HG02610 (cell line): ENCODE results near the gene ERF.
A peak's percentile ranks its signal among the peaks of the same experiment; 100 is the strongest.

Source experiments
- ATAC-seq: cut with Tn5 transposase; IDR thresholded peaks from one replicate; pipeline ENCODE4 v1.9.1; 2021; ENCODE audit warnings: mild to moderate bottlenecking, moderate library complexity; ENCODE audit not compliant: unreplicated experiment

The ERF gene

DNA sequence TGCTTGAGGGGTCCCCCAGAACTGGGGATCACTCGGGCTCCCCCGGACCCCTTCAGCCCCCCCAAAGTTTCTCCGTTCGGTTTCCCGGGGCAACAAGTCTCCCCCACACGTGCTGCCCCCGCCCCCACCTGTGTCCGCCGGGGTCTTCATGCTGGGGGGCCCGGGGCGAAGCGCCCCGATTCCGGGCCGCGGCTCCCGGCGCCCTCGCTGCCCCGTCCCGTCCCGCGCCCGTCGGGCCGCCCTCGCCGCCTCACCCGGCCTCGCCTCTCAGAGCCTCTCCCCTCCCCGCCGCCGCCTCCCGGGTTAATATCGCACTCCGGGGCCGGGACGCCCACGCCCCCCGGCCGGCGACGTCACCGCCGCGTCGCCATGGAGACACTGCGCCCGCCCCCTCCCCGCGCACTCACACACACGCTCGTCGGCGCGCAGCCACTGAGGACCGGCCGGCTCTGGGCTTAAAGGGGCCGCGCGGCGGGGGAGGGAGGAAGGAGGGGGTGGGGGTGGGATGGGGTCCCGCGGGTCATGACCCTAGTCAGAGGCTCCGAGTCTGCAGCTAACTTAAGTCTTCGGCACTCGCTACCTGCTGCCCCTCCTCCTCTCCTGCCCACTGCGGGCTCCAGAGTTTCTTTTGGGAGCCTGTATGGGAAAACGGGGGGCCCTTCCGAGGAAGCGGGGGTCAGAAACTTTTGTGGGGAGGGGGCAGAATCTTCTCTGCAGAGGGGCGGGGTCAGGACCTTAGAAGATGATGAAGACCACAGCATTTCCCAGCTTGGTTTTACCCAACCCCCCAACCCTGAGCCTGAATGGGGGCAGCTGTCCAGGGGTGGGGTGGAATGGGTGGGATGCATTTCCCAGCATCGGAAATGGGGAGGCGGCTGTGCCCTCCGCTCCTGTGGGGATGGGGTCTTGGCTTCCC is at the start of gene ERF:
ERF (minus strand) TSS at position 279 of the 916 bp plus-strand sequence; CDS start at position 150, 129 bp downstream.
- peak; percentile 63 for ATAC-seq

DNA sequence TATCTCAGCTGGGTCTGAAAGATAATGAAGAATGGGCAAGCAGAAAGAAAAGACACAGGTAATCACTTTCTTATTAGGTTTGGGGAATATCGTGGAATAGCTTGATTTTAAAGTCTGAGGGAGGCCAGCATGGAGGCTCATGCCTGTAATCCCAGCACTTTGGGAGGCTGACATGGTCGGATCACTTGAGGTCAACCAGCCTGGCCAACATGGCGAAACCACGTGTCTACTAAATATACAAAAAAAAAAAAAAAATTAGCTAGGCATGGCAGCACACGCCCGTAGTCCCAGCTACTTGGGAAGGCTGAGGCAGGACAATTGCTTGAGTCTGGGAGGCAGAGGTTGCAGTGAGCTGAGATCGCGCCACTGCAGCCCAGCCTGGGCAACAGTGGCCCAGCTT is 48.9 kb upstream of the ERF start:
- no peak for ATAC-seq

DNA sequence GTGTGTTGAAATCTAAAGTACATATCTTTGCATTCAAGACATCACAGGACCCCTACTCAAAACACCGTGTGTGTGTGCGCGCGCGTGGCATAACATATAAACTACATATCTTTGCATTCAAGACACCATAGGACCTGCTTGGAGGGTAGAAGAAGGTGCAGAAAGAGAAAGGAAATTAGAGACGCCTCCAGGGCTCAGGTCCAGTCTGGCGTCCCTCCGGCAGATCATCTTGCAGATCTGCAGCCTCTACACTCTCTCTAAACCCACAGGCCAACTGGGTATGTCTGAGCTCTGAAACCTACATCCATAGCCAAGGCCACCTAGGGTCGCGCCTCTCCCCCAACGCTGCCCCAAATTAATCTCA is 48.2 kb upstream of the ERF start:
- ATAC-seq, result no peak

DNA sequence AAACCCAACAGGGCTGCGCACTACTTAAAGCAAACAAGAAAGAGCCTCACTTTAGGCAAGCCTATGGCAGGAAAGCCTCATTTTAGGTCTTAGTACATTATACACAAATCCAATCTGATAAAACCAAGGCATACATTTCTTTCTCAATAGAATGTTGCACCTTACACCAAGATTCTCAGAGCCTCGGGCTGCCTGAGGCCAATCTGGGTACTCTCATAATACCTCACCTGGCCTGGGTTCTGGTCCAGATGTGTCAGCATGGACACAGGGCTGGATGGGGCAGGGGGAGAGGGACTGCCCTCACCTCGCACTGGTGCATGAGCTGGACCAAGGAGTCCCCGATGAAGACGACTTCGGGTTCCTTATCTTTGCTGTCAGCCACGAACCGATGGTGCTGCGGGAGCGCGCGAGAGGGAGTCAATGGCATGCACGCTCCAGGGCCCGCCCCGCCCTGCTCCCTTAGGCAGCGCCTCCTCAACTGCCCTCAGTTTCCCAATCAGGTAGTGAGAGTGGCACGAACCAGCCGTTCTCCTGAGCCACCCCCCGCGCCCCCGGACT is 46.8 kb upstream of the ERF start, which contains the start of gene PRR19:
PRR19 (plus strand) TSS at position 487 of the 558 bp plus-strand sequence. CDS start 7,453 bp downstream, outside the sequence.
- ATAC-seq, result no peak

DNA sequence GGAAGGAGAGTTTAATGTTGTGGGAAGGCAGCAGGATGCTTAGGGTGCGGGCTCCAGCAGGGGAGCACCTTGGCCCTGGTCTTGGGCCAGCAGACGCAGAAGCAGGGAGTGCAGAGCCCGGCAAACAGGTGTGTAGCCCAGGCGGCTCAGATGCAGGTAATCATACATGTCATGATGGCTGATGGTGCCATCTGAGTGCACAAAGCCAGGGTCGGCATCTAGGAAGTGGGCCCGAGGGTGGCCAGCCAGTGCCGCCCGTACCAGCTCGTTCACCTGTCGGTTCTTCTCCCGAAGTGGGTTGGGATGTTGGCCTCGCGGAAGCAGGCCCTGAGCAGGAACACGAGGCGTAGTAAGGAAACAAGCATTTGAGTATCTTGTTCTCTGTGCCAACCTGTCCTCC is 42.1 kb upstream of the ERF start:
- ATAC-seq, result no peak

DNA sequence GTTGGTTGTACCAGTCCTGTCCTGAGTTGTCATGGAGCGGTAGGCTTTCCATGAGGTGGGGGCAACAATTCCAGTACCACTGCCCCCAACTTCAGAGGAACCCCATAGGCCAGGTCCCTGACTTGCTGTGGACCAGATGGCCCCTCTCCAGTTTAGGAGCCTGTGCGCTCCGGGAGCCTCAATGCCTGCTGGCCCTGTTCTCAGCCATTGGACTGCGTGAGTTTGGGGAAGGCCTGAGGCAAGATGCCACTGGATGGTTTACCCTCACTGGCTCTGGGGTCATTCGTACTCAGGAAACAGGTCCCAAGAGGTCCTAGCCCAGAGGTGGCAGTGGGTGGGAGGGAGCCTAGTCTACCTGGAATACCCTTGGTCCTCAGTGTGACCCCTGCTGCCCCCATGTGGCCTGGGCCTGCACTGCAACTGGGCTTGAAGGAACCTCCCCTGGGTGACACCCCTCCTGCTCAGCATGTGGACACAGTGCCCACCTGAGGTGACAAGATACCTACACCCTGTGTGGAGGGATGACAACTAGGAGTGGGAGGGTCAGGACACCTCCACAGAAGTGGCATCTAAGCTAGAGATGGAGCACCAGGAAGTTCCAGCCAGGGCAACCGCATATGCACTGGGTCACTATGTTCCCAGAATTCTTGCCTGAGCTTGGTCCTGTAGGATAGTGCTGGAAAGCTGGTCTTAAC is 41.0 kb upstream of the ERF start:
- ATAC-seq, result no peak

DNA sequence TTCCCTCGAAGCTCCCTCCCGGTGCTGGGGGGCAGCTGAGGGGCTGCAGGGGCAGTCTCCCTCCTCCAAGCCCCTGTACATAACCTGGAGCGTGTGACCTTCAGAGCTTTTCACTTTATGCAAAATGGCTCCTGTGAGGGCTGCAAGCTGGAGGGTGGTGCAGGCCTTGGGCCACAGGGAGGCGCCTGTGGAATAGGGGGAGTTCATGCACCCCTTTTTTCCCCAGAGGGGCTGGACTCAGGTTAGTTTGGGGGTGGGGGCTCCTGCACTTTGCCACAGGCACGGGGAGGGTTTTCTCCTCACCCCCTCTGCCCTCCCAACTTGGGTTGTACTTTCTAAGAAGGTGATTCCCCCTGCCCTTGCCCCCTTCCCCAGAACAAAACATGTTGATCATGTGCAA is 40.4 kb upstream of the ERF start:
- no peak for ATAC-seq

DNA sequence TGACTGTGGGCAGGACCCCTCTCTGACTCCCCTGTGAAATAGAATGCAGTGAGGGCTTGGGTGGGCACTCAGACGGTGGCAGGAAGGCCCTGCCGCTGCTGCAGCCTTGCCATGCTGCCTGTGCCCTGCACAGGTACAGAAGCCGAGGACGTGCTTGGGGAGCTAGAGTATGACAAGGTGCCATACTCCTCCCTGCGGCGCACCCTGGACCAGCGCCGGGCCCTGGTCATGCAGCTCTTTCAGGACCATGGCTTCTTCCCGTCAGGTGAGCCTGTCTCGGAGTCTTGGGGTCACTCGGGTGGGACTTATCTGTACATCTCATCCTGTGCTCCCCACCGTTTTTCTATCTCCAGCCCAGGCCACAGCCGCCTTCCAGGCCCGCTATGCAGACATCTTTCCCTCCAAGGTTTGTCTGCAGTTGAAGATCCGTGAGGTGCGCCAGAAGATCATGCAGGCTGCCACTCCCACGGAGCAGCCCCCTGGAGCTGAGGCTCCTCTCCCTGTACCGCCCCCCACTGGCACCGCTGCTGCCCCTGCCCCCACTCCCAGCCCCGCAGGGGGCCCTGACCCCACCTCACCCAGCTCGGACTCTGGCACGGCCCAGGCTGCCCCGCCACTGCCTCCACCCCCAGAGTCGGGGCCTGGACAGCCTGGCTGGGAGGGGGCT is 39.7 kb upstream of the ERF start:
- no peak for ATAC-seq

DNA sequence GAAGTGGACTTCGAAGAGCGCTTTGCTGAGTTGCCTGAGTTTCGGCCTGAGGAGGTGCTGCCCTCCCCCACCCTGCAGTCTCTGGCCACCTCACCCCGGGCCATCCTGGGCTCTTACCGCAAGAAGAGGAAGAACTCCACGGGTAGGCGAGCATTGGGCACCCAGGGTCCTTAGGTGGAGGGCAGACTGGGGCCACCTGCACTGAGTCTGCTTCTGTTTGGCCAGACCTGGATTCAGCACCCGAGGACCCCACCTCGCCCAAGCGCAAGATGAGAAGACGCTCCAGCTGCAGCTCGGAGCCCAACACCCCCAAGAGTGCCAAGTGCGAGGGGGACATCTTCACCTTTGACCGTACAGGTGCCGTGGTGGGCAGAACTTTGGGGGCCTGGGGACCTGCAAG is 39.0 kb upstream of the ERF start:
- no peak for ATAC-seq

DNA sequence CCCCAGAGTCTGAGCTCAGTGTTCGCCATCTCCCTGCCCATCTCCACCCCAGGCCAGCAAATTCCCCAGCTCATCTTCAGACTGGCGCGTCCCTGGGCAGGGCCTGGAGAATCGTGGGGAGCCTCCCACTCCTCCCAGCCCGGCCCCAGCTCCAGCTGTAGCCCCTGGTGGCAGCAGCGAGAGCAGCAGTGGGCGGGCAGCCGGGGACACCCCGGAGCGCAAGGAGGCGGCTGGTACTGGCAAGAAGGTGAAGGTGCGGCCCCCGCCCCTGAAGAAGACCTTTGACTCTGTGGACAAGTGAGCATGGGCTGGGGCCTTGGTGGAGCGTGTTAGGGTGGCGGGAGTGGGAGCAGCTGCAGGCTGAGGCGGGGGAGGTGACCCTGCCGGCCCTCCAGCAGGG is 38.6 kb upstream of the ERF start:
- ATAC-seq, result no peak

DNA sequence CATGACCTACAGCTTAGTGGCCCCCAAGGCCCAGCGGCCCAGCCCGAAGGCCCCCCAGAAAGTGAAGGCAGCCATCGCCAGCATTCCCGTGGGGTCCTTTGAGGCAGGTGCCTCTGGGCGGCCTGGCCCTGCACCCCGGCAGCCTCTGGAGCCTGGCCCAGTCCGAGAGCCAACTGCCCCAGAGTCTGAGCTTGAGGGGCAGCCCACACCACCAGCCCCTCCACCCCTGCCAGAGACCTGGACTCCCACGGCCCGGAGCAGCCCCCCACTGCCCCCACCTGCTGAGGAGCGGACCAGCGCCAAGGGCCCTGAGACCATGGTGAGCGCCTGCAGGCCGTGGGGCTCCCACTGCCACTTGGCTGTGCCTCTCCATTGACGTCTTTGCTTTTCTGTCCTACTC is 38.0 kb upstream of the ERF start:
- ATAC-seq, result no peak

DNA sequence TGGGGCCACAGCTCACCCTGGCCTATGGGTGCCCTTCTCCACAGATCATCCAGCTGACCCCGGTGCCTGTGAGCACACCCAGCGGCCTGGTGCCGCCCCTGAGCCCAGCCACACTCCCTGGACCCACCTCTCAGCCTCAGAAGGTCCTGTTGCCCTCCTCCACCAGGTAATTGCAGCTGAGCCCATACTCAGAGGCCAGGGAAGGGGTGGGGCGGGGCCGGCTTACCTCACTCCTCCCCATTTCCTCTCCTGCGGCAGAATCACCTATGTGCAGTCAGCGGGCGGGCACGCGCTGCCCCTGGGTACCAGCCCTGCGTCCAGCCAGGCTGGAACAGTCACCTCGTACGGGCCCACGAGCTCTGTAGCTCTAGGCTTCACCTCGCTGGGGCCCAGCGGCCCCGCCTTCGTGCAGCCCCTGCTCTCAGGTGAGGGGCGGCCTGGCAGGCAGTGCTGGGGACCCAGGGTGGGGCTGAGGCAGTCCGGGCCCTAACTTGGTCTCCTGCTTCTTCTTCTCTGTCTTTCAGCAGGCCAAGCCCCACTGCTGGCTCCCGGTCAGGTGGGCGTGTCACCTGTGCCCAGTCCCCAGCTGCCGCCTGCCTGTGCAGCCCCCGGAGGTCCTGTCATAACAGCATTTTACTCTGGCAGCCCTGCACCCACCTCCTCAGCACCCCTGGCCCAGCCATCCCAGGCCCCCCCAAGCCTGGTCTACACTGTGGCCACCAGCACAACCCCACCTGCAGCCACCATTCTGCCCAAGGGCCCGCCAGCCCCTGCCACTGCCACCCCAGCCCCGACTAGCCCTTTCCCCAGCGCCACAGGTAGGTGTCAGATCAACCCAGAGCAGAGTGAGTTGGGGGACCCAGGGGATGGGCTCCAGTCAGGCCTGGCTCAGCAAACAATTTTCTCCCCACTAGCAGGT is 37.4 kb upstream of the ERF start:
- no peak for ATAC-seq

DNA sequence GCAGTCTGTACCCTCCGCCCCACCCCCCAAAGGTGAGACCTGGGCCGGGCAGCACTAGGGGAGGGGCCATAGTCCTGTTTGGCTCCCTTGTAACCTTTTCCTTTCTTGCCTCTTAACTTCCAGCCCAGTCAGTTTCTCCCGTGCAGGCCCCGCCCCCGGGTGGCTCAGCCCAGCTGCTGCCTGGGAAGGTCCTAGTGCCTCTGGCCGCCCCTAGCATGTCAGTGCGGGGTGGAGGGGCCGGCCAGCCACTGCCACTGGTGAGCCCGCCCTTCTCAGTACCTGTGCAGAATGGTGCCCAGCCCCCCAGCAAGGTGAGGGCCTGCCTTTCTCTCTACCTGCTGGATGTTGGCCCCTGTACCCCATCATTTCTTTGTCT is 36.5 kb upstream of the ERF start:
- ATAC-seq, result no peak

DNA sequence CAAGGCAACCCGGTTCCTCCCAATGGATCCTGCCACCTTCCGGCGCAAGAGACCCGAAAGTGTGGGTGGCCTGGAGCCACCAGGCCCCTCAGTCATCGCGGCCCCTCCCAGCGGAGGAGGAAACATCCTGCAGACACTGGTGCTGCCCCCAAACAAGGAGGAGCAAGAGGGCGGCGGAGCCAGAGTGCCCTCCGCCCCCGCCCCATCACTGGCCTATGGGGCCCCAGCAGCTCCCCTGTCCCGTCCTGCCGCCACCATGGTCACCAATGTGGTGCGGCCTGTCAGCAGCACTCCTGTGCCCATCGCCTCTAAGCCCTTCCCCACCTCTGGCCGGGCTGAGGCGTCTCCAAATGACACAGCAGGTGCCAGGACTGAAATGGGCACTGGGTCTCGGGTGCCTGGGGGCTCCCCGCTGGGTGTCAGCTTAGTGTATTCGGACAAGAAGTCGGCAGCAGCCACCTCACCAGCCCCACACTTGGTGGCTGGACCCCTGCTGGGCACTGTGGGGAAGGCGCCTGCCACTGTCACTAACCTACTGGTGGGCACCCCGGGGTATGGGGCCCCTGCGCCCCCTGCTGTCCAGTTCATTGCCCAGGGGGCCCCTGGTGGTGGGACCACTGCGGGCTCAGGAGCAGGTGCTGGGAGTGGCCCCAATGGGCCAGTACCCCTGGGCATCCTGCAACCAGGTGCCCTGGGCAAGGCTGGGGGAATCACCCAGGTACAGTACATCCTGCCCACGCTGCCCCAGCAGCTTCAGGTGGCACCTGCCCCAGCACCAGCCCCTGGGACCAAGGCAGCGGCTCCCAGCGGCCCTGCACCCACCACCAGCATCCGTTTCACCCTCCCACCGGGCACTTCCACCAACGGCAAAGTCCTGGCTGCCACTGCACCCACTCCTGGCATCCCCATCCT is 35.9 kb upstream of the ERF start:
- no peak for ATAC-seq

DNA sequence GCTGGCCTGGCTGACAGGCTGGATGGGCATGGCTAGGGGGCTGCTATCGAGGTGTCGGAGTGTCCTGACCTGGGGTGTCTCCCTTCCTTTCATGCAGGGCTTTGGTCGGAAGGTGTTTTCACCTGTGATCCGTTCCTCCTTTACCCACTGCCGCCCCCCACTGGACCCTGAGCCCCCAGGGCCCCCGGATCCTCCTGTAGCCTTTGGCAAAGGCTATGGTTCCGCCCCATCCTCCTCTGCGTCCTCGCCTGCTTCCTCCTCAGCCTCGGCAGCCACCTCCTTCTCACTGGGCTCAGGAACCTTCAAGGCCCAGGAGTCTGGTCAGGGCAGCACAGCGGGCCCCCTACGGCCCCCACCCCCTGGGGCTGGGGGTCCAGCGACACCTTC is 35.2 kb upstream of the ERF start:
- ATAC-seq, result no peak

DNA sequence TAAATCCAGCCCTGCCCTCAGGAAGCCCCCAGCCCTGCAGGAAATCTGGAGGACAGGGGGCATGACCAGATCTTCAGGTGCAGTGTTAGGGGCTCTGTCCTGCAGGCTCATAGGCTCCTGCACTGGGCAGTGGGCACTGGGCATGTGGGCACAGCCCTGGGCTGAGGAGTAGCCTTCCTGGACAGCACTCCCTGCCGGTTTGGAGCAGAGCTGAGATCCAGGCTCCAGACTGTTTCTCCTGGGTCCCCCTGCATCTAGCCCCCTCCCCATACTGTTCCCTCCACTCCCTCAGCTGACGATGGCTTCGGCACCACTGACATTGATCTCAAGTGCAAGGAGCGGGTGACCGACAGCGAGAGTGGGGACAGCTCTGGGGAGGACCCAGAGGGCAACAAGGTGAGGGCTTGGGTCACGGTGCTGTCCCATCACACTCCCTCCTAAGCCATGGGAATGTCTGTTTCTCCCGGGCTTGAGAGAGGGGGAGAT is 34.7 kb upstream of the ERF start:
- no peak for ATAC-seq

DNA sequence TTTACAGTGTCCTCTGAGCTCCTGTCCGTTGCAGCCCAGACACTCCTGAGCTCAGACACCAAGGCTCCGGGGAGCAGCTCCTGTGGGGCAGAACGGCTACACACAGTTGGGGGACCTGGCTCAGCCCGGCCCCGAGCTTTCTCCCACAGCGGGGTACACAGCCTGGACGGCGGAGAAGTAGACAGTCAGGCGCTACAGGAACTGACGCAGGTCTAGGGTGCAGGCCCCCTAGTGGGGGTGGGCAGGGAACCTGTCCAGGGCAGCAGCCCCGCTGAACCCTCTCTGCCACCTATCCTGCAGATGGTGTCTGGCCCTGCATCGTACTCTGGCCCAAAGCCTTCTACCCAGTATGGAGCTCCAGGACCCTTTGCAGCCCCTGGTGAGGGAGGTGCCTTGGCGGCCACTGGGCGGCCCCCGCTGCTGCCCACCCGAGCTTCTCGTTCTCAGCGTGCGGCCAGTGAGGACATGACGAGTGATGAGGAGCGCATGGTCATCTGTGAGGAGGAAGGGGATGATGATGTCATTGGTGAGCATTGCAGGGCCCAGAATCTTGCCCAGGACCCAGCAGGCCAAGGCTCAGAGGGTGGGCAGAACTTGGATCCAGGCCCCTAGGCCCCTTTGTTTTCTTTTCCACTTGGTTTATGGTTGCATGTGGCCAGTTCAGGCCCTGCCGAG is 34.1 kb upstream of the ERF start:
- ATAC-seq, result no peak

DNA sequence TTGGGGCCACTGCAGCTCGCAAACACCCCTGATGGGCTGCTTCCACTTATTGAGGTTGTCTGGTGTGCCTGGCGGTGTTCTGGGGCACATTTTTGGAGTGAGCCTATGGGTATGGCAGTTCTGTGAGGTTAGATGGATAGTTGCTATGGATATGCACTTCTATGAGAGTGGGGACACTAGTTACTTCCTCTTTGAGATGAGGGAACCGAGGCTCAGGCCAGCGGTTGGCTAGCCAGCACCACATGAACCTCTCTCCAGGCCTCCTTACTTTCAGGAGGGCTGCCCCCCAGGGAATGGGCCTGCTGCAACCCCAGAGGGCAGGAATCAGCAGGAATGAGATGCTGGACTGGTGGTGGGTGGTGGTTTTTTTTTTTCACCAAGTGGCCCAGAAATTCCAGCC is 33.5 kb upstream of the ERF start:
- no peak for ATAC-seq

DNA sequence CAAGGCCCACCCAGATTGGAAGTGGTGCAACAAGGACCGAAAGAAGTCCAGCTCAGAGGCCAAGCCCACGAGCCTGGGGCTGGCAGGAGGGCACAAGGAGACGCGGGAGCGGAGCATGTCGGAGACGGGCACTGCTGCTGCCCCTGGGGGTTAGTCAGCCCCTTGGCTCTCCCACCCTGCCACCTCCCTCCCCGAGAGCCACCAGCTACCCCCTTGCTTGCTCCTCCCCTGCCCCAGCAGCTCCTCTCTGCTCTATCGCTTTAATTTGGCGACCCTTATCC is 32.8 kb upstream of the ERF start:
- ATAC-seq, result no peak
